ENCODE measurements around the gene CACTIN. TPM values are rescaled to one million over a fixed set of nuclear protein-coding genes. Genes with fewer than 3 reads are reported as not detected.

Gene CACTIN
- total RNA-seq, 3 donors from 2014 or later = 21.8 to 30.5 (median 27.5) TPM

DNA sequence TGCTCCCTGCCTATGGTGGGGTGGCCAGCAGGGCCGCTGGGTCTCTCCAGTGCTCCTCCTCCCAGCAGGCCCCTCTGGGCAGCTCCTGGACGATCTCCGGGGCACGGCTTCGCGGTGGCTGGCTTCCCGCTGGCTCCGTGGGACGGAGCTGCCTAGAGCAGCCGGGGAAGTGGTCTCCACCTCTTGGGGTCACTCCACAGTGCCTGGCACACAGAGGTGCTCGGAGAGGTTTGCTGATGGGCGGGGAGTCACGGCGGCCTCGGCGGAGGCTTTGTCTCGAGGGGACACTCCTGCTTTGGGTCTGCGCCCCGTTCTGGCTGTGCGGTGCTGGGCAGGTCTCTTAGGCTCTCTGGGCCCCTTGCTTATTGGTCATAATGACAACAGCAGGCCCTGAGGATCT, 9.9 kb upstream of the CACTIN start:
- H3K27me3 ChIP-seq = no peaks in the 10 kb centered on the region
- no peak for DNase-seq (ENCODE audit: low spot score in 2 of 2)
- intact Hi-C loops (cut with DNase I; ENCODE audit: low total_unique reads) = no loop called here
- no peak overlapping the region for H3K4me3 ChIP-seq
- no peak overlapping the region for H3K27ac ChIP-seq
- no peaks in the 10 kb centered on the region for H3K36me3 ChIP-seq
- H3K9me3 ChIP-seq = no peaks in the 10 kb centered on the region
- no peaks in the 10 kb centered on the region for H3K4me1 ChIP-seq
- no peak for TF ChIP-seq POLR2A (IDR thresholded peaks at IDR 0.05)
- TF ChIP-seq, protein P1, sequence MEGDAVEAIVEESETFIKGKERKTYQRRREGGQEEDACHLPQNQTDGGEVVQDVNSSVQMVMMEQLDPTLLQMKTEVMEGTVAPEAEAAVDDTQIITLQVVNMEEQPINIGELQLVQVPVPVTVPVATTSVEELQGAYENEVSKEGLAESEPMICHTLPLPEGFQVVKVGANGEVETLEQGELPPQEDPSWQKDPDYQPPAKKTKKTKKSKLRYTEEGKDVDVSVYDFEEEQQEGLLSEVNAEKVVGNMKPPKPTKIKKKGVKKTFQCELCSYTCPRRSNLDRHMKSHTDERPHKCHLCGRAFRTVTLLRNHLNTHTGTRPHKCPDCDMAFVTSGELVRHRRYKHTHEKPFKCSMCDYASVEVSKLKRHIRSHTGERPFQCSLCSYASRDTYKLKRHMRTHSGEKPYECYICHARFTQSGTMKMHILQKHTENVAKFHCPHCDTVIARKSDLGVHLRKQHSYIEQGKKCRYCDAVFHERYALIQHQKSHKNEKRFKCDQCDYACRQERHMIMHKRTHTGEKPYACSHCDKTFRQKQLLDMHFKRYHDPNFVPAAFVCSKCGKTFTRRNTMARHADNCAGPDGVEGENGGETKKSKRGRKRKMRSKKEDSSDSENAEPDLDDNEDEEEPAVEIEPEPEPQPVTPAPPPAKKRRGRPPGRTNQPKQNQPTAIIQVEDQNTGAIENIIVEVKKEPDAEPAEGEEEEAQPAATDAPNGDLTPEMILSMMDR (IDR thresholded peaks at IDR 0.05) = no peak
- TF ChIP-seq POLR2AphosphoS5 (IDR thresholded peaks at IDR 0.05) = no peak

DNA sequence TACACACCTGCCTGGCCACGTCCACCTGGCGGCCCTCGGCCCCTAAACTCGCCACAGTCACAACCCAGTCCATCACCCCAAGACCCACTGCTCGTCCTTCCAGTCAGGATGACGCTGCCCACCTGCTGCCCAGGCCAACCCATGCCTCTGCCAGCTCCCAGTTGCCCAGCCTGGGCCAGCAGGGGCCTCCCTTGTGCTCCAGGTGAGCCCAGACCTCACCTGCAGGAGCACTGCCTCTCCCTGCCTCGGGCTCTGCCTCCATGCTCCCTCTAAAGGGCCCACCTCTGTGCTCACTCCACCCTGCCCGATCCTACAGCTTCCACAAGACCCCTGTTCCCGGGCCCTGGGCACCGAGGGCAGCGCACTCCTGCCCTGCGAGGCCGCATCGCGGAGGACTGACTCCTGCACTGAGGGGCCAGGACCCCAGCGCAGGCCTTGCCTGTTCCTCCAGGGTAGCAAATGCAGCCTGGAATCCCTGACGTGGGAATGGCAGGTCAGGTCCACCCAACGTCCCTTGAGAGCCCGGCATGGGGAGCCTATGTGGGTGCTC, 8.0 kb upstream of the CACTIN start:
- Histone ChIP-seq H3K27ac (no peak overlapping the region), H3K4me1 (no peaks in the 10 kb centered on the region), H3K4me3 (no peak overlapping the region), H3K27me3 (no peaks in the 10 kb centered on the region), H3K9me3 (no peaks in the 10 kb centered on the region), H3K36me3 (no peaks in the 10 kb centered on the region)
- TF ChIP-seq POLR2A (IDR thresholded peaks at IDR 0.05) = no peak
- TF ChIP-seq, protein P1 (IDR thresholded peaks at IDR 0.05) = no peak
- no peak for TF ChIP-seq POLR2AphosphoS5 (IDR thresholded peaks at IDR 0.05)
- intact Hi-C loops (cut with DNase I; ENCODE audit: low total_unique reads) = no loop called here
- DNase-seq (ENCODE audit: low spot score in 2 of 2) = no peak

DNA sequence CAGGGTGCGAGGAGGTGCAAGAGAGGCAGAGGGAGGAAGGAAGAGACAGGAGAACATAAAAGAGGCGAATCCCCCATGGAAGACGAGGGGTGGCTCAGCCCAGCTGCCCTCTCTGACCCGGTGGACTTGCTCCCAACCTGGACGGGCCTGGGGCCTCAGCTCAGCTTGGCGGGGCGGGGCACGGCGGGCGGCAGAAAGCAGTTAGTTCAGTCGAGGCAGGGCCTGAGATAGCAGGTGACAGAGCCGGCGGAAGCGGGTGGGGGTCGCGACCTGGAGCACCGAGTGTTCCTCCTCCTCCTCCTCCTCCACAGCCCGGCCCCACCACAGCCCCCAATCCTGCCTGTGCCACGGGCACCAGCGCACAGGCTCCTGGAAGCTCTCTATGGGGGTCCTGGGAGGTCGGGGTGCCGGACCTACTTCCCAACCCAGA, 7.0 kb upstream of the CACTIN start:
- intact Hi-C loops (cut with DNase I; ENCODE audit: low total_unique reads) = no loop called here
- Histone ChIP-seq H3K36me3 (no peaks in the 10 kb centered on the region), H3K27ac (no peak overlapping the region), H3K4me3 (no peak overlapping the region), H3K27me3 (no peaks in the 10 kb centered on the region), H3K9me3 (no peaks in the 10 kb centered on the region), H3K4me1 (no peaks in the 10 kb centered on the region)
- TF ChIP-seq, protein P1 (IDR thresholded peaks at IDR 0.05) = no peak
- TF ChIP-seq POLR2AphosphoS5 (IDR thresholded peaks at IDR 0.05) (no peak), POLR2A (IDR thresholded peaks at IDR 0.05) (no peak)
- DNase-seq (ENCODE audit: low spot score in 2 of 2) = no peak

DNA sequence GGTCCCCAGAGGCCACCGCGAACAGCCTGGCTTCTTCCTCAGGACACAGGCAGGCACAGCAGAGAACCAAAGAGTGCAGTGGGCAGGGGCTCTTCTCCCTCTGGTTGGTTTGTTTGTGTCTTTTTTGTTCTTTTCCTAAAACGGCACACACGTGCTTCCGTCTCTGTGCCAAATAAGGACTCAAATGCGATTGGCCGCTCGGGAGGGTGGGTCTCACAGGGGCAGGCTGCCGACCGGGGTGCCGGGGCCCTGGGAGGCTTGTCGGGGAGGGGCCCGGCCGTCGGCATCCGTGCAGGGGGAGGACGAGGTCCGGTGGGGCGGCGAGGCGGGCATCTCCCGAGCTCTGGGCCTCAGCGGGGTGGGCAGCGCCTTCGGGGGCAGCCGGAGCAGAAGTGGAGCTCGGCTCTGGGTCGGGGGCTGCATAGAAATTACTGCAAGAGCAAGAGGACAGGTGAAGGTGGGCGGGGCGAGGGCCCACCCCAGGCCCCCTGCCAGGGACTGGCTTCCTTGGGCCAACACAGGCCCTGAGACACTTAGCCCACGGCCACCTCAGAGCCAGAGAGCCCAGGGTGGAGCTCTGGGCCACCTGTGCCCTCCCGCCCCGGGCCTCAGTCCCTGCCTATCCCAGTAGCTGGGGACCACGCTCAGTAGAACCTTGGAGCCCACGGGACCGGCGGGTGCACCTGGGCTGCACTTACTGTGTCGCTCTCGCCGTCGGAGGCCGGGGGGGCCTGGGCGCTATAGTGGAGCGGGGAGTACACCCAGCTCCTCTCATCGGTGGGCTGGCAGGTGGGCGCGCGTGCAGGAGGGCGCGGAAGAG, 6.4 kb upstream of the CACTIN start:
- Histone ChIP-seq H3K36me3 (no peaks in the 10 kb centered on the region), H3K27ac (no peak overlapping the region)
- intact Hi-C loops (cut with DNase I; ENCODE audit: low total_unique reads) = no loop called here

DNA sequence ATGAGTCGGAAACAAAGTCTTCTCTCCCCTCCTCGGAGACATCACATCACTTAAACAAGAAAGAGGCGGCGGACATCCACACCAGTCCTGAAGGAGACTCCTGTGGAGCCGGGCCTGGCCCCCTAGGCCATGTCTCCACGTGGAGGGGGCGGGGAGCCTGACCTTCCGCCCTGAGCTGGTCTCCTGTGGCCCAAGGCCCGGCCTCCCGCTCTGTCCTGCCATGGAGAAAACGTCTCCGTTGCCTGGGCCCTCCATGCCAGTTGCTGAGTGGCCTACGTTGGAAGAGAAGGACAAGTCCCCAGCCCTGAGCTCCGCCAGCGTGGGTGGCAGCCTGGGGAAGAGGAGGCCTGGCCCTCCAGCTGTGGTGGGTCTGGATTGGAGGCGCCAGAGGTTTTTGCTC, 5.5 kb upstream of the CACTIN start:
- H3K4me3 ChIP-seq = no peak overlapping the region
- TF ChIP-seq POLR2A (IDR thresholded peaks at IDR 0.05) (no peak), POLR2AphosphoS5 (IDR thresholded peaks at IDR 0.05) (no peak)
- TF ChIP-seq, protein P1 (IDR thresholded peaks at IDR 0.05) = no peak
- DNase-seq (ENCODE audit: low spot score in 2 of 2) = no peak
- no peaks in the 10 kb centered on the region for H3K27me3 ChIP-seq
- no peaks in the 10 kb centered on the region for H3K36me3 ChIP-seq
- H3K4me1 ChIP-seq = no peaks in the 10 kb centered on the region
- no peak overlapping the region for H3K27ac ChIP-seq
- H3K9me3 ChIP-seq = no peaks in the 10 kb centered on the region
- intact Hi-C loops (cut with DNase I; ENCODE audit: low total_unique reads) = no loop called here

More for the DNA sequence above, 6.4 kb upstream of the CACTIN start:
- no peak for DNase-seq (ENCODE audit: low spot score in 2 of 2)
- H3K27me3 ChIP-seq = no peaks in the 10 kb centered on the region
- no peaks in the 10 kb centered on the region for H3K9me3 ChIP-seq
- no peak for TF ChIP-seq POLR2AphosphoS5 (IDR thresholded peaks at IDR 0.05)
- TF ChIP-seq, protein P1 (IDR thresholded peaks at IDR 0.05) = no peak
- TF ChIP-seq POLR2A (IDR thresholded peaks at IDR 0.05) = no peak
- H3K4me3 ChIP-seq = no peak overlapping the region
- no peaks in the 10 kb centered on the region for H3K4me1 ChIP-seq
